HCEC 1CT (cell line): ENCODE measurements around the gene ENO2.
A peak's percentile ranks its signal among the peaks of the same experiment; 100 is the strongest.
"Not testable (repeated sequence)": the region's sequence is repeated elsewhere in the genome, so short reads cannot be mapped to it uniquely, and the experiment has no call there.

Source experiments
- DNase-seq: peaks from one replicate; pipeline ENCODE4 v3.0.0-alpha.2; 2017

Gene ENO2

DNA sequence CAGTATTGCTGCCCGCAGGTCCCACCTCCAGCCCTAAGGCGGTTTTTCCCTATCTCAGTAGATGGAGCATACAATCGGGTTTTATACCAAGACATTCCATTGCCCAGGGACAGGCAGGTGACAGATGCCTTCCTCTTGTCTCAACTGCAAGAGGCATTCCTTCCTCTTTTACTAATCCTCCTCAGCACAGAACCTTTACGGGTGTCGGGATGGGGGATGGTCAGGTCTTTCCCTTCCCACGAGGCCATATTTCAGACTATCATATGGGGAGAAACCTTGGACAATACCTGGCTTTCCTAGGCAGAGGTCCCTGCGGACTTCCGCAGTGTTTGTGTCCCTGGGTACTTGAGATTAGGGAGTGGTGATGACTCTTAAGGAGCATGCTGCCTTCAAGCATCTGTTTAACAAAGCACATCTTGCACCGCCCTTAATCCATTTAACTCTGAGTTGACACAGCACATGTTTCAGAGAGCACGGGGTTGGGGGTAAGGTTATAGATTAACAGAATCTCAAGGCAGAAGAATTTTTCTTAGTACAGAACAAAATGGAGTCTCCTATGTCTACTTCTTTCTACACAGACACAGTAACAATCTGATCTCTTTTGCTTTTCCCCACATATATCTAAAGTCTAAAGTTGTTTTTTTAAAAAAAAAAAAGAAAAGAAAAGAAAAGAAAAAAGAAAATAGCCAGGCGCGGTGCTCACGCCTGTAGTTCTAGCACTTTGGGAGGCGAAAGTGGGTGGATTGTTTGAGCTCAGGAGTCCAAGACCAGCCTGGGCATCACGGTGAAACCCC lies 28.0 kb upstream of the ENO2 start:
- not testable (repeated sequence) for DNase-seq

GRCh38 chr12:6887460-6887859 lies 26.9 kb upstream of the ENO2 start:
- DNase-seq: no peak

DNA sequence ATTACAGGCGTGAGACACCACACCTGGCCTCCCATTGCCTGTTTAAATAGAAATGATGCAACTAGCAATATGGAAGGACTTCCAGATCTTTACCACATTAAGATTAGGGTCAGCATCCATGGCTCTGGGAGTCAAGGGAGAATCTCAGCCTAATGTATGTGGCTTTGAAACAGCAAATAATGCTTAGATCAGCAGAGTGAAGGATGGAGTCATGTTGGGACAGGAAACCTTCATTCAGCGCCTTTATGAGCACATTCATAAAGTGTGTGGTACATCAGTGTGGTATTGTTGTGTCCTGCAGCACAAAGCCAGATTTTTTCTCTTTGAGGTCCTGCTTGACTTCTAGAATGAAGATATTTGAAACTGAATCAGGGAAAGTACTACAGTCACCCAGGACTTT lies 26.0 kb upstream of the ENO2 start:
- DNase-seq: no peak

DNA sequence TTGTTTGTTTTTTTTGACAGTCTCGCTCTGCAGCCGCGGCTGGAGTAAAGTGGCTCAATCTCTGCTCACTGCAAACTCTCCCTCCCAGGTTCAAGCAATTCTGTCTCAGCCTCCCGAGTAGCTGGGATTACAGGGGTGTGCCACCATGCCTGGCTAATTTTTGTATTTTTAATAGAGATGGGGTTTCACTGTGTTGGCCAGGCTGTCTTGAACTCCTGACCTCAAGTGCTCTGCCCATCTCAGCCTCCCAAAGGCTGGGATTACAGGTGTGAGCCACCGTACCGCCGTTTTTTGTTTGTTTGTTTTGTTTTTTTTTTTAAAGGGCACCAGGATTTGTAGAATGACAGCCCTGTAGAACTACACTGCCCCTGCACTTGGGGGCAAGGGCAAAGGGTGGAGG lies 25.6 kb upstream of the ENO2 start:
- not testable (repeated sequence) for DNase-seq

- not testable (repeated sequence) for DNase-seq
Measured at GRCh38 chr12:6889775-6890573, 24.4 kb upstream of the ENO2 start.

DNA sequence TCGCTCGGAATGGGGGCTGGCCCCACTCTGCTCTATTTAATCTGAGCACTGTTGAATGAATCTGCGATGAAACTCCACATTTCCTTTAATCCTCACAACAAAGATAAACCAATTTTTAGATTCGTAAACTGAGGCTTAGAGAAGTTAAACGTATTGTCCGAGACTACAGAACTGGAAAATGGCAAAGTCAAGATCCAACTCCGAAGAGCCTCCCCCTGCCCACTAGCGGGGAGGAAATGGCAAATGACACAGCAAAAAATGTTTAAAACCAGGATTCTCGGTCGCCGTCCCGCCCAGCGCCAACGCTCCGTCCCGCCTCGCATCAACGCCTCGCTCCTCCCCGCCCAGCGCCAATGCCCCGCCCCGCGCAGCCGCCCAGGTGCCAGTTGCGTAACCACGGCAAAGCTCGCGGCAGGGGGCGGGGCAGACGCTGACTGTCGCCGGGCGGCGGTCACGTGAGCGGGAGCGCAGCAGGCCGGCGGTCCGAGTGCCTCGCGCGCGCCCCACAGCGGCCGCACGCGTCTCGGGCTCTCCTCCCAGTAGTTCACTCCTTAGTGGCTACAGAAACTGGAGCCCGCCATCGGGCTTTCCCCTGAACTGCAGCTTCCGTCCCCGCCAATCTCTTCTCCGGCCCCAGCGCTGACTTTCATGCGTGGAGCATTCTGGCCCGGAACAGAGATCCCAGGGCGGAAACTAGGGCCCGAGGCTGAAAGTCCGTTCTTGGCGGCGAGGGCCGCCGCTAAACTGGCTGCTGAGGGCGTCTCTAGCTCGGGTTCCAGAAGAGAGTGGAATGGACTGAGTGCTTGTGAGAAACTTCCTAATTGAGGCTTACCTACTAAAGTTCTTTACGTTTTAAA lies 23.4 kb upstream of the ENO2 start:
- peak; percentile 96 for DNase-seq

- DNase-seq: no peak
Measured at GRCh38 chr12:6891646-6892001, 22.8 kb upstream of the ENO2 start.

- DNase-seq: not testable (repeated sequence)
Measured at GRCh38 chr12:6892683-6893082, 21.7 kb upstream of the ENO2 start.

GRCh38 chr12:6894321-6894720 lies 20.1 kb upstream of the ENO2 start:
- no peak for DNase-seq

DNA sequence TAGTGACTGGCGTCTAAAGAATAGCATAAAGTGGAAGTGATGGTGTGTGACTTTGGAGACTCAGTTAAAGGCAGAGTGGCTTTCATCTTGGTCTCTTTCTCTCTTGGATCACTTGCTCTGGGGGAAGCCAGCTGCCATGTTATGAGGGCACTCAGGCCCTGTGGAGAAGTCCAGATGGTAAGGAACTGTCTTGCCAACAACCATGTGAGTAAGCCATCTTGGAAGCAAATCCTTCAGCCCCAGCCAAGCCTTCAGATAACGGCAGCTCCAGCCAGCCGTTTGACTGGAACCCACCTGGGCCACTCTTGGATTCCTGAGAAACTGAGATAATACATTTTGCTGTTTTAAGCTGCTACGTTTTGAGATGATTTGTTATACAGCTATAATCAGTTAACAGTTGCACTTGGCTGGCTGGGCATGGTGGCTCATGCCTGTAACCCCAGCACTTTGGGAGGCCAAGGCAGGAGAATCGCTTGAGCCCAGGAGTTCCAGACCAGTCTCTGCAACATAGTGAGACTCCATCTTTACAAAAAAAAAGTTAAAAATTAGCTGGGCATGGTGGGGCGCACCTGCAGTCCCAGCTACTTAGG lies 17.4 kb upstream of the ENO2 start:
- no peak for DNase-seq

- no peak for DNase-seq
Measured at GRCh38 chr12:6899427-6899826, 15.0 kb upstream of the ENO2 start.

GRCh38 chr12:6899837-6900519 lies 14.4 kb upstream of the ENO2 start:
- peak; percentile 42 for DNase-seq

GRCh38 chr12:6902448-6902847 lies 11.9 kb upstream of the ENO2 start:
- DNase-seq: no peak

- DNase-seq: no peak
Measured at GRCh38 chr12:6903722-6904121, 10.7 kb upstream of the ENO2 start.

GRCh38 chr12:6904280-6905276 lies 9.8 kb upstream of the ENO2 start, which contains the start of gene LRRC23:
Gene LRRC23 (plus strand): TSS chr12:6904822. CDS start chr12:6905634, 812 bp downstream.
- DNase-seq: peak; percentile 90

DNA sequence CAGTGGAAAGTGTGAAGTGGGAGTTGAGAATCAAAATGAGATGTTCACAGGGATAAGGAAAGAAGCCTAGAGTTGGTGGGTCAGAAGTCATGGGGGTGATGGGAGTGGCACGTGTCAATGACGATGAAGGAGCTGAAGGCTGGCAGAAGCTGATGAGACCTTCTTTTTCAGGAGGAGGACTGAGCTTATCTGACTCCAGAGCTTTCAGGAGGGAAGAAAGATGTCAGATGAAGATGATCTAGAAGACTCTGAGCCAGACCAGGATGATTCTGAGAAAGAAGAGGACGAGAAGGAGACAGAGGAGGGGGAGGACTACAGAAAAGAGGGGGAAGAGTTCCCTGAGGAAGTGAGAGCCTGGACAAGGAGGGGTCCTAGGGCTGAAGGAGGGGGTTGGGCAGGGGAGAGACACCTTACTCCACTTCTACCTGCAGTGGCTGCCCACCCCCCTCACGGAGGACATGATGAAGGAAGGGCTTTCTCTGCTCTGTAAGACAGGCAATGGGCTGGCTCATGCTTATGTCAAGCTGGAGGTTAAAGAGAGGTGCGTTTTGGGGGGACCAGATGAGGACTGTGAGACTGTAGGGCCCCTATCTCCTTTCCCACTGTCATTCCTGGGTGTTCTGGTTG lies 8.9 kb upstream of the ENO2 start:
- no peak for DNase-seq

DNA sequence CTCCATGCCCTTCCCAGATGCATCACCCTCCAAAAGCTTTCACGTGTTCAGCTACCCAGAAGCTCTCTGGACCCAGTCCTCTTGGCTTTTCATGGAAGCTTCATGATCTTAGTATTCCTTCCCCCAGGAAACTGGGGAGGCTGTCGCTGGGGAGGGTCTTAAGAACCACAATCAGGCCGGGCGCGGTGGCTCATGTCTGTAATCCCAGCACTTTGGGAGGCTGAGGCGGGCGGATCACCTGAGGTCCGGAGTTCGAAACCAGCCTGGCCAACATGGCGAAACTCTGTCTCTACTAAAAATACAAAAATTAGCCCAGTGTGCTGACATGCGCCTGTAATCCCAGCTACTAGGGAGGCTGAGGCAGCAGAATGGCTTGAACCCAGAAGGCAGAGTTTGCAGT lies 6.2 kb upstream of the ENO2 start:
- DNase-seq: not testable (repeated sequence)

GRCh38 chr12:6909421-6910145 lies 4.8 kb upstream of the ENO2 start:
- no peak for DNase-seq

DNA sequence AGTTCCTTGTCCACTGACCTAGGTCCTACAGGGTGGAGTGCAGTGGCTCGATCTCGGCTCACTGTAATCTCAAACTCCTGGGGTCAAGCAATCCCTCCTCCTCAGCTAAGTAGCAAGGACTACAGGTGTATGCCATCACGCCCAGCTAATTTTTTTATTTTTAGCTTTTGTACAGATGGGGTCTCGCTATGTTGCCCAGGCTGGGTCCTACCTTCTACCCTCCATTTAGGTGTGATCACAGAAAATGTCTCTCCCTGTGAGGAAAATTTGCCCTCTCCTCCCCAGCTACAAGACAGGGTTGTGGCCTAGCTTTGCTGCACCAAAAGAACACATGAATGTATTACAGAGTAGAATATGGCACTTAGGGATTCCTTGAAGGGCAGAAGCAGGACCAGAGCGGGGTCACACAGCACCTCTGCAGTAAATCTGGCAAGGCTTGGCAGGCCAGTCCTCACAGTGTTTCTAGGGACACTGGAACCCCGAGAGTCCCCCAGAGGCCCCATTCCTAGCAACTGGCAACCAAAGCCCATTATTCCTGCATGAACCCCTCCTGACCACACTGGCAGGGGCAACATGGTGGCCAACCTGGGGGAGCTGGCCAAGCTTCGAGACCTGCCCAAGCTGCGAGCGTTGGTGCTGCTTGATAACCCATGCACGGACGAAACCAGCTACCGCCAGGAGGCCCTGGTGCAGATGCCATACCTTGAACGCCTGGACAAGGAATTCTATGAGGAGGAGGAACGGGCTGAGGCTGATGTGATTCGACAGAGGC lies 2.0 kb upstream of the ENO2 start:
- DNase-seq: no peak
